CD4-positive, alpha-beta memory T cell (primary cell): Measurements from ENCODE around the gene WDR90. TPM values are rescaled to one million over a fixed set of nuclear protein-coding genes. Genes with fewer than 3 reads are reported as not detected.

Experiments
- CTCF ChIA-PET: fragments of 350-600 bp; sonication (Branson Sonifier 250); formaldehyde crosslinking; loops from one replicate; lab custom pipeline; 2021; ENCODE audit warnings: inconsistent platforms; ENCODE audit not compliant: partially characterized antibody; lab: Charles Lee
- POLR2A ChIA-PET: fragments of 350-600 bp; sonication (Branson Sonifier 250); formaldehyde crosslinking; loops from one replicate; lab custom pipeline; 2021; ENCODE audit not compliant: partially characterized antibody; lab: Charles Lee
- DNase-seq, 5 donors: peaks; one replicate each; pipeline versions ENCODE4 v3.0.0 to v3.0.0-alpha.2; 2020 to 2022; ENCODE audit warnings: mixed read lengths in 1 of 5
- H3K27ac ChIP-seq: one replicate; pipeline ENCODE4 v1.7.0; 2013; ENCODE audit warnings: low read depth, low read length
- H3K27me3 ChIP-seq: 2 replicates; pipeline ENCODE4 v1.7.0; 2013; ENCODE audit warnings: mild to moderate bottlenecking, low read length, moderate library complexity; ENCODE audit not compliant: insufficient read depth
- H3K36me3 ChIP-seq: 2 replicates; pipeline ENCODE4 v1.7.0; 2013; ENCODE audit warnings: mild to moderate bottlenecking, low read length, moderate library complexity; ENCODE audit not compliant: insufficient read depth
- H3K4me1 ChIP-seq: 2 replicates; pipeline ENCODE4 v1.7.0; 2013; ENCODE audit warnings: mild to moderate bottlenecking, low read length, moderate library complexity; ENCODE audit not compliant: insufficient read depth
- H3K4me3 ChIP-seq, 2 donors: one replicate each; pipeline ENCODE4 v1.7.0; 2013; ENCODE audit warnings: low read length in 2 of 2, mild to moderate bottlenecking in 1 of 2
- H3K9me3 ChIP-seq, 2 donors: one replicate each; pipeline ENCODE4 v1.7.0; 2013; ENCODE audit warnings: low read length in 2 of 2, control low read depth in 1 of 2; ENCODE audit not compliant: control insufficient read depth in 1 of 2
- H3K27ac Mint-ChIP-seq, 7 donors: one replicate each; pipeline ENCODE4 v1.8.0; 2020 to 2021; ENCODE audit warnings: mixed read lengths in 7 of 7, mild to moderate bottlenecking in 6 of 7, inconsistent platforms in 3 of 7, moderate library complexity in 3 of 7
- H3K27me3 Mint-ChIP-seq, 2 donors: one replicate each; pipeline ENCODE4 v1.8.0; 2020 to 2021; ENCODE audit warnings: mixed read lengths in 2 of 2
- H3K36me3 Mint-ChIP-seq, 2 donors: one replicate each; pipeline ENCODE4 v1.8.0; 2020 to 2021; ENCODE audit warnings: mixed read lengths in 2 of 2, inconsistent platforms in 1 of 2, mild to moderate bottlenecking in 1 of 2
- H3K4me1 Mint-ChIP-seq, 4 donors: one replicate each; pipeline ENCODE4 v1.8.0; 2020 to 2021; ENCODE audit warnings: mixed read lengths in 4 of 4, mild to moderate bottlenecking in 1 of 4
- H3K4me3 Mint-ChIP-seq, 8 donors: one replicate each; pipeline ENCODE4 v1.8.0; 2020 to 2021; ENCODE audit warnings: mixed read lengths in 8 of 8, mild to moderate bottlenecking in 7 of 8, moderate library complexity in 6 of 8, inconsistent platforms in 3 of 8
- H3K9me3 Mint-ChIP-seq, 8 donors: one replicate each; pipeline ENCODE4 v1.8.0; 2020 to 2021; ENCODE audit warnings: mixed read lengths in 8 of 8, mild to moderate bottlenecking in 5 of 8, inconsistent platforms in 3 of 8, moderate library complexity in 1 of 8
- intact Hi-C: fragments of 100-400 bp; cut with micrococcal nuclease; formaldehyde crosslinking; loops from one replicate; pipeline ENCODE4 v1.15.1; 2023
- polyA plus RNA-seq, 2 donors: library from polyadenylated mRNA; unstranded; fragments of 300-500 nt; fragmentation: Illumina TruSeq; gene quantifications; one replicate each; pipeline ENCODE4 v1.2.3, GENCODE V29; 2021
- total RNA-seq, 2 experiments: library from RNA; stranded (reverse); gene quantifications; one replicate each; pipeline ENCODE4 v1.2.3, GENCODE V29; 2021

Gene WDR90
- total and polyA plus RNA-seq, 4 experiments from 2014 or later = 0.96 to 19.7 (median 9.9) TPM

DNA sequence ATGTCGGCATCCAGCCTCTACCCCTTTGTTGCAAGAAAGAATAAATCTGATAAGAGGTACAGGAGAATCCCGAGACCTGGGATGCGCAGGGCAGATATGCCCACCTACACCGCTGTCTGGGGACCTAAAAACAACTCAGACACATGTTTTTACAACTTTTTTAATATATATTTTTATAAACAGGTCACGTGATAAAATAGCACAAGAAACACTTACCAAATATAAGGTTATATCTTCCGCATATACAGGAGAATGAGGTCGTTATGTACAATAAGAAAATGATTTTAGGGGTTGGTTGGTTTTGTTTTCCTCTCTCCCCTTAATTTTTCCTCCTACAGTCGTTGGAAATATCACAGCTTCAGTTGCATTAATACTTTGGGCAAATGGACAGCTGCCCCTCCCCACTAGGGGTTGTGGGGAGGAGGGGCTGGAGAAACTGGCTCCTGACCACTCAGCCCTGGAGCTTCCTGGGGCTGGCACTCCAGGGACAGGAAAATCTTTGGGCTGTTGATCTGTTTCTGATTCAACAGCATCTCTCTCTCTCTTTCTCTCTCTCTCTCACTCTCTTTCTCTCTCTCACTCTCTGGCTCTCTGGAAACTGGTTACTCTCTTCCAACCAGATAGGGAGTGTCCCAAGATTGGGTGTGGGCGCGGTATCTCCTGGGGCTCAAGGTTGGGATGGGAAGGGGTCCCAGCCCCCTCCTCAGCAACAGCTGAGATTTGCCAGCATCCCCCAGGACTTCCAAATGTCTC, 43.4 kb downstream of the WDR90 start:
- DNase-seq = no peak
- H3K36me3 Mint-ChIP-seq = peaks cover 0 to 9% of the 10 kb centered on the region in 2 donors
- ChIA-PET POLR2A (interaction anchor here (1.2 to 8.0 kb wide), 4 partner anchors 10 to 56 kb away, joined by 4 to 212 read pairs (median 93); partner anchors contain the start of genes ANTKMT, CCDC78, HAGHL and JMJD8), CTCF (interaction anchor here (1.9 kb wide), 1 partner anchor 20 kb away, joined by 6 read pairs; no protein-coding TSS in a partner anchor)
- no peaks in the 10 kb centered on the region for H3K27me3 Mint-ChIP-seq
- no peak overlapping the region for H3K4me3 ChIP-seq
- intact Hi-C loops = no loop called here
- H3K36me3 ChIP-seq = no peaks in the 10 kb centered on the region
- peaks cover 17 to 55% (median 32%) of the 10 kb centered on the region in 4 donors for H3K4me1 Mint-ChIP-seq
- H3K9me3 Mint-ChIP-seq = peaks cover 0 to 4% (median 0%) of the 10 kb centered on the region in 8 donors
- H3K27ac Mint-ChIP-seq = peak overlapping the region in 6 of 7 donors; percentile 9 to 91 (median 56)
- no peaks in the 10 kb centered on the region for H3K27me3 ChIP-seq
- H3K4me1 ChIP-seq = peaks cover 39% of the 10 kb centered on the region
- peak overlapping the region in 7 of 8 donors; percentile 12 to 72 (median 36) for H3K4me3 Mint-ChIP-seq
- H3K9me3 ChIP-seq = no peaks in the 10 kb centered on the region
- H3K27ac ChIP-seq = no peak overlapping the region

DNA sequence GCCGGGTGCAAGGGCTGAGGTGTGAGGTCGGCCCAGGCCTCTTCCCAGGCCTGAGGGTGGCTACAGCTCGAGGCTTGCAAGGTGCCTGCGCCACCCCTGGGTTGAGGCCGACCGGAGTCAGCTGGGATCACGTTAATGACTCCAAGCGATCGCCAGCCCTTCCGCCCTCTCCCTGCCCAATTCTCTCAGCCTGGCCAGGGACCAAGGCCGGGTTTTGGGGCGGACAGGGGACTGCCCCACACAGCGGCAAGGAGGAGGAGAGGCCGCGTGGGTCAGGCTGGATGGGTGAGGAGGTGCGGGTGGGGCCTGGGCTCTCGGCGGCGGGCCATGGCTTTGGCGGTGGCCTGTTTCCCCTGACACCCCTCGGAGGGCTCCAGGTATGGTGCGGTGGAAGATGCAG, 44.2 kb downstream of the WDR90 start:
- Mint-ChIP-seq H3K4me3 (peak overlapping the region in 2 of 8 donors; percentile 21), H3K27ac (peak overlapping the region in 3 of 7 donors; percentile 4 to 91 (median 57)), H3K9me3 (peaks cover 0 to 4% (median 0%) of the 10 kb centered on the region in 8 donors), H3K36me3 (peaks cover 0 to 9% of the 10 kb centered on the region in 2 donors), H3K27me3 (no peaks in the 10 kb centered on the region), H3K4me1 (peaks cover 17 to 59% (median 32%) of the 10 kb centered on the region in 4 donors)
- ChIA-PET POLR2A (interaction anchor here (3.3 to 8.0 kb wide), 3 partner anchors 11 to 57 kb away, joined by 20 to 212 read pairs (median 166); partner anchors contain the start of genes ANTKMT, CCDC78, HAGHL and JMJD8), CTCF (interaction anchor here (1.9 kb wide), 1 partner anchor 19 kb away, joined by 6 read pairs; no protein-coding TSS in a partner anchor)
- no peaks in the 10 kb centered on the region for H3K27me3 ChIP-seq
- no peak overlapping the region for H3K4me3 ChIP-seq
- H3K9me3 ChIP-seq = no peaks in the 10 kb centered on the region
- peaks cover 40% of the 10 kb centered on the region for H3K4me1 ChIP-seq
- DNase-seq = no peak
- no peaks in the 10 kb centered on the region for H3K36me3 ChIP-seq
- no peak overlapping the region for H3K27ac ChIP-seq
- intact Hi-C loops = no loop called here

DNA sequence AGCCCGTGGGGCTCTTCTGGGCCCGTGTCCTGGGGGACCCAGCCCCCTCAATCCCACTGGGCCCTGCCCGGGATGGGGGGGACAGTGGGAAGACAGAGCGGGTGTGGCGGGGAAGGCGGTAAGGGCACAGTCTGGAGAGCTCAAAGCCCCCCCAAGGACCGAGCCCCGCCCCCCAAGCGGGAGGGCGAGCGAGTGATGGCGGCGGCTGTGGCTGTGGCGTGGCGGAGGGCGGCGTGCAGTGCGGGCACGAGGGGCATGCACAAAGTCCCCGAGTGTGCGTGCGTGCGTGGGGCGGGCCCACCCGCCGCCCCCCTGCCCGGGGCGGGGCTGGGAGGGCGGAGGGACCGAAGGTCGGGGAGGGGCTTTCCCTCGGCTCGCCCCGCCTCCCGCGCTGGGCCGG, 44.6 kb downstream of the WDR90 start:
- Histone ChIP-seq H3K4me1 (peaks cover 40% of the 10 kb centered on the region), H3K27me3 (no peaks in the 10 kb centered on the region), H3K4me3 (no peak overlapping the region), H3K27ac (no peak overlapping the region), H3K9me3 (no peaks in the 10 kb centered on the region), H3K36me3 (no peaks in the 10 kb centered on the region)
- peaks cover 16 to 60% (median 32%) of the 10 kb centered on the region in 4 donors for H3K4me1 Mint-ChIP-seq
- CTCF ChIA-PET = interaction anchor here (1.9 kb wide), 1 partner anchor 19 kb away, joined by 6 read pairs; no protein-coding TSS in a partner anchor
- no peaks in the 10 kb centered on the region for H3K27me3 Mint-ChIP-seq
- peak overlapping the region in 2 of 8 donors; percentile 21 for H3K4me3 Mint-ChIP-seq
- peaks cover 0 to 4% (median 0%) of the 10 kb centered on the region in 8 donors for H3K9me3 Mint-ChIP-seq
- DNase-seq = peak in 1 of 5 donors; percentile 38
- POLR2A ChIA-PET = interaction anchor here (2.6 to 8.0 kb wide), 4 partner anchors 11 to 57 kb away, joined by 20 to 212 read pairs (median 94); partner anchors contain the start of genes ANTKMT, CCDC78, HAGHL and JMJD8
- H3K36me3 Mint-ChIP-seq = peaks cover 0 to 9% of the 10 kb centered on the region in 2 donors
- H3K27ac Mint-ChIP-seq = peak overlapping the region in 3 of 7 donors; percentile 4 to 91 (median 57)
- intact Hi-C loops = no loop called here

DNA sequence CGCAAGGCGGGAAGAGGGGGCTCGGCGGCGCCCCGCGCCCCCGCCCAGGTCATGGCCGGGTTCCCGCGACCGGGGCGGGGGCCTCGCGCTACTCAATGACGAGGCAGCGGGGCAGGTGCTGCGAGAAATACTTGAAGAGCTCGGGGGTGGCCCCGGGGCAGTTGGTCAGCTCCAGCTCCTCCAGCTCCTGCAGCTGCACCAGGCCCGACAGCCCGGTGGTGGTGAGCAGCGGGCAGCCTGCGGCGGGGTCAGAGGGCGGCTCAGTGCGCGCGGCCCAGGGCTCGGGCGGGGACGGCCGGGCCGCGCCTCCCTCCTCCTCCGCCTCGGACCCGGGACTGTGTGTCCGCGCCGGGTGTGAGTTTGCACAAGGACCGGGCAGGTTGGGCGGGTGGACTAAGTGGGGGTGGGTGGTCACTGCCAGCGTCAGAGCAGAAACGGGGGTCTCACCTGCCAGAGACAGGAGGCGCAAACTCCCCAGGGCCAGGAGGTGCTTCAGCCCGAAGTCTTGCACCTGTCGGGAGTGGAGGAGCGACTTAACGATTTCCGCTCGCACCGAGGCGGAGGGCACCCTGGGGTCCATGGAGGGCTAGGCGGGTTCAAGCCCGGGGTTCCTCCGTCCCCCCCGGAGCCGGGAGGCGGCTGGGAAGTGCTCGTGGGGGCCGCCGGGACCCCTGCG, 45.2 kb downstream of the WDR90 start:
- Mint-ChIP-seq H3K27ac (peak overlapping the region in 4 of 7 donors; percentile 38 to 88 (median 74)), H3K27me3 (no peaks in the 10 kb centered on the region), H3K9me3 (peaks cover 0 to 4% (median 0%) of the 10 kb centered on the region in 8 donors), H3K36me3 (peaks cover 0 to 9% of the 10 kb centered on the region in 2 donors), H3K4me1 (peaks cover 16 to 60% (median 31%) of the 10 kb centered on the region in 4 donors), H3K4me3 (peak overlapping the region; percentile 47 to 86 (median 80))
- intact Hi-C loops = no loop called here
- Histone ChIP-seq H3K27me3 (no peaks in the 10 kb centered on the region), H3K9me3 (no peaks in the 10 kb centered on the region), H3K27ac (peak overlapping the region; percentile 43), H3K4me1 (peaks cover 40% of the 10 kb centered on the region), H3K4me3 (peak overlapping the region in 1 of 2 donors; percentile 49), H3K36me3 (no peaks in the 10 kb centered on the region)
- peak in 1 of 5 donors; percentile 22 for DNase-seq
- POLR2A ChIA-PET = interaction anchor here (2.0 to 8.0 kb wide), 7 partner anchors 10 to 58 kb away, joined by 14 to 212 read pairs (median 23); partner anchors contain the start of genes ANTKMT, CCDC78, HAGHL and JMJD8
- CTCF ChIA-PET = interaction anchor here (1.9 to 2.3 kb wide), 2 partner anchors 18 to 91 kb away, joined by 6 to 8 read pairs; no protein-coding TSS in a partner anchor

DNA sequence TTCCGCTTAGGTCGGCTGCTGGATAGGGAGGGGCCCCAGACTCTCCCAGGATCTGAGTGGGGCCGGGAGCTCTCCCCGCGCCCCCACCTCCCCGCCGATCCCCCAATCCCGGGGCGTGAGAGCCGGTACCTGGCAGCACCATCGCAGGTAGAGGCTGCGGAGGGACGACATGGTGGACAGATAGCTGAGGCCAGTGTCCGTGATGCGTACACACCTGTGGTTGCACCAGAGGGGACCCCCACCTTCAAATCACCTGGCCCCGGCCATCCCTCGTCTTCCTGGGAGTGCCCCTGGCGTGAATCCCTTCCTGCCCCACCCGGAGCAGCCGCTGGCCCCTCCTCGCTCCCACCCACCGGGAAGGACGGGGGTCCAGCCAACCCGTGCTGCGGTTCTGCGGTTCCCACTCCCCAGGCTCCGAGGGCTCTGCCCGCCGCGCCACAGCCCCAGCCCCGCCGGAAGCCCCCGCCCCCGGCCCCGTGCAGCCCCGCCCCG, 45.7 kb downstream of the WDR90 start:
- DNase-seq = no peak
- Histone ChIP-seq H3K9me3 (no peaks in the 10 kb centered on the region), H3K4me1 (peaks cover 40% of the 10 kb centered on the region), H3K4me3 (peak overlapping the region; percentile 49 to 52), H3K27me3 (no peaks in the 10 kb centered on the region), H3K27ac (peak overlapping the region; percentile 43), H3K36me3 (no peaks in the 10 kb centered on the region)
- peak overlapping the region; percentile 20 to 84 (median 53) for H3K4me3 Mint-ChIP-seq
- ChIA-PET CTCF (interaction anchor here (0.7 to 2.3 kb wide), 7 partner anchors 9 to 116 kb away, joined by 3 to 8 read pairs (median 3); partner anchors contain the start of gene RHOT2), POLR2A (interaction anchor here (0.6 to 8.0 kb wide), 21 partner anchors 9 to 299 kb away, joined by 3 to 212 read pairs (median 9); partner anchors contain the start of genes ANTKMT, CAPN15, CCDC78 and CHTF18)
- peak overlapping the region in 1 of 7 donors; percentile 38 for H3K27ac Mint-ChIP-seq
- H3K27me3 Mint-ChIP-seq = no peaks in the 10 kb centered on the region
- peaks cover 0 to 9% of the 10 kb centered on the region in 2 donors for H3K36me3 Mint-ChIP-seq
- peaks cover 16 to 60% (median 30%) of the 10 kb centered on the region in 4 donors for H3K4me1 Mint-ChIP-seq
- peaks cover 0 to 4% (median 0%) of the 10 kb centered on the region in 8 donors for H3K9me3 Mint-ChIP-seq
- intact Hi-C loops = no loop called here

DNA sequence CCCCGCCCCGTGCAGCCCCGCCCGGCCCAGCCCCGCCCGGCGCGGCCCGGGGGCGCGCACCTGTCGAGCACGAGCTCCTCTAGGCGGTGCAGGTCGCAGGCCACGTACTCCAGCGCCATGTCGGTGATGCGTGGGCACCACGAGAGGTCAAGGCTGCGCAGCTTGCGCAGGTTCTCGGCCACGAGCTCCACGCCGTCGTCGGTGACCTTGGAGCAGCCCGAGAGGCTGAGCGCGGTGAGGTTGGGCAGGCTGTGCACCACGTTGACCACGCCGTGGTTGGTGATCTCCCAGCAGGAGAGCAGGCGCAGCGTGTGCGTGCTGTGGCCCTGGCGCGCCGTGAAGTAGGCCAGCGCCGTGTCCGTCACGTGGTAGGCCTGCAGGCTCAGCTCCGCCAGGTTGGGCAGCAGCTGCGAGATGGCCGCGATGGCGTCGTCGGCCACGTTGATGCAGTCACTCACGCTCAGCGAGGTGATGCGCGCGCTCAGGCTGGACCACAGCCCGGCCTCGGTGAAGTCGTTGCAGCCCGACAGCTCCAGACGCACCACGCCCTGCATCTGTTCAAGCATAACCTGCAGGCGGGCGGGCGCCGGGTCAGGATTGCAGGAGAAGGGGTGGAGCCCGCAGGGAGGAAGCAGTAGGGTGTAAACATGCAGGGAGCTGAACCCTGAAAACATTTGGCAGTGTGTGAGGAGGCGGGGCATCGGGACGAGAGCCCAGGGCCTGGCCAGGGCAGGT, 46.4 kb downstream of the WDR90 start:
- CTCF ChIA-PET = interaction anchor here (0.7 to 2.3 kb wide), 9 partner anchors 9 to 116 kb away, joined by 3 to 8 read pairs (median 3); partner anchors contain the start of genes METRN and RHOT2
- POLR2A ChIA-PET = interaction anchor here (0.6 to 8.0 kb wide), 27 partner anchors 9 to 308 kb away, joined by 3 to 212 read pairs (median 6); partner anchors contain the start of genes ANTKMT, CAPN15, CCDC78 and CHTF18
- peaks cover 15 to 58% (median 26%) of the 10 kb centered on the region in 4 donors for H3K4me1 Mint-ChIP-seq
- H3K36me3 ChIP-seq = no peaks in the 10 kb centered on the region
- peak overlapping the region; percentile 61 to 87 (median 82) for H3K27ac Mint-ChIP-seq
- H3K4me1 ChIP-seq = peaks cover 42% of the 10 kb centered on the region
- peaks cover 0 to 7% of the 10 kb centered on the region in 2 donors for H3K36me3 Mint-ChIP-seq
- peak; percentile 73 to 81 (median 76) for DNase-seq
- no peaks in the 10 kb centered on the region for H3K27me3 Mint-ChIP-seq
- peak overlapping the region; percentile 58 to 78 for H3K4me3 ChIP-seq
- H3K4me3 Mint-ChIP-seq = peak overlapping the region; percentile 78 to 89 (median 84)
- H3K9me3 ChIP-seq = no peaks in the 10 kb centered on the region
- intact Hi-C loops = no loop called here
- H3K27me3 ChIP-seq = no peaks in the 10 kb centered on the region
- H3K9me3 Mint-ChIP-seq = peaks cover 0 to 4% (median 0%) of the 10 kb centered on the region in 8 donors
- H3K27ac ChIP-seq = no peak overlapping the region
